ENCODE data around the gene MSL1.

MSL1 gene

GRCh38 chr17:40181205-40181604, 59.4 kb downstream of the MSL1 start:
- ATAC-seq = no peak
- Mint-ChIP-seq H3K4me1 (peaks cover 9% of the 10 kb centered on the region), H3K36me3 (peaks cover 11% of the 10 kb centered on the region)

DNA sequence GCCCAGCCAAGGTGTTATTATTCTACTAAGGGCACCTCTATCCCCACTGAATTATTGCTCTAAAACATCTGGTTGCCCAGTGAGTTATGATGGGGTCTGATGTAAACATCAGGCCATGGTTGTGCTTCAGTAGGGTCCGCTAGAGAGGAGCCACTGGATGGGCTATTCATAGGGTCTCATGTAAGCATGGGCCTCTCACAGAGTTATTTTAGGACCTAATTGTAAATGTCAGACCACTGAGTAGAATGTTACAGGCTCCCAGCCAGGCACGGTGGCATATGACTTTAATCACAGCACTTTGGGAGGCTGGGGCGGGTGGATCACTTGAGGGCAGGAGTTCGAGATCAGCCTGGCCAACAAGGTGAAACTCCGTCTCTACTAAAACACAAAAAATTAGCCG, 60.8 kb downstream of the MSL1 start:
- H3K27ac Mint-ChIP-seq = no peak overlapping the region
- ATAC-seq = no peak
- DNase-seq (ENCODE audit: low spot score in 2 of 2) = no peak
- no peaks in the 10 kb centered on the region for H3K36me3 Mint-ChIP-seq
- H3K4me1 Mint-ChIP-seq = no peaks in the 10 kb centered on the region
- H3K9me3 Mint-ChIP-seq = no peaks in the 10 kb centered on the region
- H3K4me3 Mint-ChIP-seq = no peak overlapping the region

More at GRCh38 chr17:40181205-40181604, 59.4 kb downstream of the MSL1 start:
- no peak overlapping the region for H3K27ac Mint-ChIP-seq
- DNase-seq (ENCODE audit: low spot score in 2 of 2) = no peak
- no peaks in the 10 kb centered on the region for H3K9me3 Mint-ChIP-seq
- H3K4me3 Mint-ChIP-seq = no peak overlapping the region
